Effector memory CD8-positive, alpha-beta T cell (primary cell): ENCODE results near the gene PTEN.
"Not testable (repeated sequence)": the region's sequence is repeated elsewhere in the genome, so short reads cannot be mapped to it uniquely, and the experiment has no call there.

Experiments
- ATAC-seq: fragments of 150-1000 bp; cut with Tn5 transposase; replicated peaks from 2 replicates; pipeline ENCODE4 v1.10.0; 2021; ENCODE audit warnings: mild to moderate bottlenecking, moderate library complexity
- DNase-seq, 3 experiments: peaks; one replicate each; pipeline ENCODE4 v3.0.0; 2021
- H3K27ac Mint-ChIP-seq, 2 donors: one replicate each; pipeline ENCODE4 v1.8.0; 2022; ENCODE audit warnings: mild to moderate bottlenecking in 2 of 2, mixed read lengths in 2 of 2, moderate library complexity in 2 of 2
- H3K27me3 Mint-ChIP-seq, 2 donors: one replicate each; pipeline ENCODE4 v1.8.0; 2022; ENCODE audit warnings: mixed read lengths in 2 of 2
- H3K36me3 Mint-ChIP-seq: one replicate; pipeline ENCODE4 v1.8.0; 2022; ENCODE audit warnings: mild to moderate bottlenecking, moderate library complexity, mixed read lengths; ENCODE audit not compliant: insufficient read depth
- H3K4me1 Mint-ChIP-seq, 2 donors: one replicate each; pipeline ENCODE4 v1.8.0; 2022; ENCODE audit warnings: low read depth in 2 of 2, mixed read lengths in 2 of 2
- H3K4me3 Mint-ChIP-seq, 2 donors: one replicate each; pipeline ENCODE4 v1.8.0; 2022; ENCODE audit warnings: mild to moderate bottlenecking in 2 of 2, mixed read lengths in 2 of 2, moderate library complexity in 2 of 2
- H3K9me3 Mint-ChIP-seq, 2 donors: one replicate each; pipeline ENCODE4 v1.8.0; 2022; ENCODE audit warnings: mixed read lengths in 2 of 2

PTEN gene

GRCh38 chr10:87887548-87888289 is 24.3 kb downstream of the PTEN start:
- H3K36me3 Mint-ChIP-seq: peaks cover 6% of the 10 kb centered on the region
- H3K4me3 Mint-ChIP-seq: no peak overlapping the region
- H3K4me1 Mint-ChIP-seq: peaks cover 19 to 50% of the 10 kb centered on the region in 2 donors
- ATAC-seq (no peak), DNase-seq (no peak)
- peak overlapping the region in 1 of 2 donors; percentile 22 for H3K27ac Mint-ChIP-seq
- H3K9me3 Mint-ChIP-seq: peaks cover 3 to 16% of the 10 kb centered on the region in 2 donors
- H3K27me3 Mint-ChIP-seq: no peaks in the 10 kb centered on the region

DNA sequence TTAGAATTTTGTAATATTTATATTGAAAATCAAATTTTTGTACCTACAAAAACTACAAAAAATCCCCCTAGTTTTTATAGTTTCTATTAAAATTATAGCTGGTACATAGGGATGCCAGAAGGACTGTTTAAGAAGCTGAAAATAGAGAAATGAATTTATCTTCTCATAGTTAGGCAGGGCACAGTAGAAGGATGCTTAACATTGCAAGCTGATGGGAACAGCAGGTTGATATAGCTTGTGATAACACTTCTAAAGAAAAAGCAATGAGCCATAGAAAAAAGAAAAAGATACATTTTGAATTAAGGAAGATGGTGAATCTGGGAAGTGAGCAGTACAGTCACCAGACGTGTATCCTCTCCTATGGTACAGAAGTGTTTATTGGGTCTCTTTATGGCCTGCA is 32.0 kb downstream of the PTEN start:
- DNase-seq: no peak
- H3K36me3 Mint-ChIP-seq: peaks cover 2% of the 10 kb centered on the region

DNA sequence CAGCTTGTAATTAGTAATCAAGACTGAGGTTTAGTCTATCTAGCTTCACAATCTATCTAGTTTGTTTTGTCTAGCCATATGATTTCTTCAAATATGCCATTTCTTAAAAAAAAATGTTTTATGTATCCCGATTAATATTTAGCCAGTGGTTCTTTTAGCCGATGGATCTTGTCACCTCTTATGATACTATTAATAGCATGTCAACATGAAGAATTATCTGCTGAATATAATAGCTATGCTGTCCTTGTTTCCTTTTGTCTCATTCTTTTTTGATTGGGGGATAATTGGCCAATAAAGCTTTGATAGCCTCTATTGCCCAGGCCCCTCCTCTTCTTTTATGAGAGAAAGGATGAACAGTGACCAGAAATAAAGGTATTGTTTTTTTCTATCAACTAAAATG is 32.8 kb downstream of the PTEN start:
- H3K4me1 Mint-ChIP-seq: peaks cover 28 to 50% of the 10 kb centered on the region in 2 donors
- no peak for ATAC-seq
- no peaks in the 10 kb centered on the region for H3K9me3 Mint-ChIP-seq
- H3K27ac Mint-ChIP-seq: peak overlapping the region in 1 of 2 donors; percentile 28
- H3K4me3 Mint-ChIP-seq: no peak overlapping the region
- no peak for DNase-seq
- no peaks in the 10 kb centered on the region for H3K27me3 Mint-ChIP-seq
- H3K36me3 Mint-ChIP-seq: peaks cover 2% of the 10 kb centered on the region

More for the DNA sequence above, 32.0 kb downstream of the PTEN start:
- Mint-ChIP-seq H3K4me1 (peaks cover 23 to 48% of the 10 kb centered on the region in 2 donors), H3K9me3 (no peaks in the 10 kb centered on the region), H3K27ac (peak overlapping the region in 1 of 2 donors; percentile 26), H3K27me3 (no peaks in the 10 kb centered on the region), H3K4me3 (no peak overlapping the region)
- ATAC-seq: no peak

GRCh38 chr10:87897957-87898356 is 34.5 kb downstream of the PTEN start:
- not testable (repeated sequence) for H3K27me3 Mint-ChIP-seq, H3K4me3 Mint-ChIP-seq, H3K36me3 Mint-ChIP-seq, DNase-seq, ATAC-seq, H3K9me3 Mint-ChIP-seq, H3K27ac Mint-ChIP-seq
- peaks cover 33 to 54% of the 10 kb centered on the region in 2 donors for H3K4me1 Mint-ChIP-seq

GRCh38 chr10:87903396-87903795 is 40.0 kb downstream of the PTEN start:
- H3K4me1 Mint-ChIP-seq: peaks cover 56 to 83% of the 10 kb centered on the region in 2 donors

GRCh38 chr10:87913156-87913921 is 49.9 kb downstream of the PTEN start:
- H3K9me3 Mint-ChIP-seq: peaks cover 6 to 25% of the 10 kb centered on the region in 2 donors
- peaks cover 18 to 61% of the 10 kb centered on the region in 2 donors for H3K4me1 Mint-ChIP-seq
- no peak for ATAC-seq
- H3K27ac Mint-ChIP-seq: peak overlapping the region in 1 of 2 donors; percentile 75
- H3K4me3 Mint-ChIP-seq: peak overlapping the region in 1 of 2 donors; percentile 26
- H3K27me3 Mint-ChIP-seq: no peaks in the 10 kb centered on the region
- DNase-seq: no peak
- H3K36me3 Mint-ChIP-seq: peaks cover 27% of the 10 kb centered on the region

More at GRCh38 chr10:87903396-87903795, 40.0 kb downstream of the PTEN start:
- not testable (repeated sequence) for H3K4me3 Mint-ChIP-seq, DNase-seq, H3K27ac Mint-ChIP-seq, ATAC-seq, H3K9me3 Mint-ChIP-seq, H3K27me3 Mint-ChIP-seq
- peaks cover 34% of the 10 kb centered on the region for H3K36me3 Mint-ChIP-seq

- Mint-ChIP-seq H3K36me3 (peaks cover 24% of the 10 kb centered on the region), H3K27me3 (no peaks in the 10 kb centered on the region), H3K9me3 (peaks cover 6 to 25% of the 10 kb centered on the region in 2 donors), H3K4me3 (no peak overlapping the region), H3K4me1 (peaks cover 20 to 60% of the 10 kb centered on the region in 2 donors), H3K27ac (no peak overlapping the region)
- ATAC-seq (no peak), DNase-seq (no peak)
These were observed 52.0 kb downstream of the PTEN start for GRCh38 chr10:87915406-87915805.

DNA sequence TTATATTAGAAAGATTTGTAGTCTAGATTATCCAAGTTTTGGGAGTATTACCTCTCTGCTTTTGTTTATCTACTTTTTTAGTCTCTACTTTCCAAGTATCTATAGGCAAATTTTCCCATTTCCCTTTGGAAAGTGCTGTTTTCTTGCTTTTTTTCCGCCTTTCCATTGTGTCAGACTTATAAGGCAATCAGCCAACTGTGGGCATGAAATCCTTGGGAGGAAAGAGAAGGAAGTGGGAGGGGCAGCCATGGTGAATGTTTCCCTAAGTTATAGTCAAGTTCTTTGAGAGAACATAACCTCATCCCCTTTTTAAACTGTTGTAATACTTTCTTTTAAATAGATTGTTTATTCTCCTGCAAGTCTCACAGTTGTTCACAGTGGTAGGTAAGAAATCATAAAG is 52.6 kb downstream of the PTEN start:
- H3K4me3 Mint-ChIP-seq: no peak overlapping the region
- H3K4me1 Mint-ChIP-seq: peaks cover 24 to 61% of the 10 kb centered on the region in 2 donors
- H3K27ac Mint-ChIP-seq: peak overlapping the region in 1 of 2 donors; percentile 86
- H3K36me3 Mint-ChIP-seq: peaks cover 19% of the 10 kb centered on the region
- no peak for ATAC-seq
- H3K27me3 Mint-ChIP-seq: no peaks in the 10 kb centered on the region
- H3K9me3 Mint-ChIP-seq: peaks cover 6 to 25% of the 10 kb centered on the region in 2 donors
- no peak for DNase-seq

DNA sequence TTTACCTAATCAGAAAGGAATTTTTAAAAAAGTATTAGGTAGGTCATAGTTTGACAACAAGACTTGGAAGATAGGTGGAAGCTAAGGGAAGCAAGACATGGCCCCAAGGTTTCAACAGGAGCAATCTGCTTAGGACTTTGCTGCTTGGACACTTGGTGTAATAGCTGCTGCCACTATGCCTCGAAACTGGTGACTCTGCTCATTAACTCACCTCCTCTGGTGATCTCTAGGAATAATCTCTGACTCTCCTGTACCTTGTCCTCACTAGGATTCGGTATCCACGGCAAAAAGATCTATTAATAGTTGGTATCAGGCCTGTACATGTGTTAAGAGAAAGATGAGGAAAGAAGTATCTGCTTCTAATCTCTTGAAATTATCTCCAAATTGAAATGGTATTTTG is 53.1 kb downstream of the PTEN start:
- peaks cover 6 to 20% of the 10 kb centered on the region in 2 donors for H3K9me3 Mint-ChIP-seq
- peaks cover 19% of the 10 kb centered on the region for H3K36me3 Mint-ChIP-seq
- peak overlapping the region in 1 of 2 donors; percentile 86 for H3K27ac Mint-ChIP-seq
- DNase-seq: no peak
- no peaks in the 10 kb centered on the region for H3K27me3 Mint-ChIP-seq
- peaks cover 24 to 61% of the 10 kb centered on the region in 2 donors for H3K4me1 Mint-ChIP-seq
- no peak overlapping the region for H3K4me3 Mint-ChIP-seq
- no peak for ATAC-seq

GRCh38 chr10:87918254-87918859 is 54.9 kb downstream of the PTEN start:
- Mint-ChIP-seq H3K4me1 (peaks cover 32 to 74% of the 10 kb centered on the region in 2 donors), H3K9me3 (peaks cover 2 to 9% of the 10 kb centered on the region in 2 donors), H3K27me3 (no peaks in the 10 kb centered on the region), H3K4me3 (peak overlapping the region; percentile 62 to 64), H3K27ac (peak overlapping the region; percentile 68 to 86), H3K36me3 (peaks cover 15% of the 10 kb centered on the region)
- ATAC-seq (no peak), DNase-seq (no peak)

DNA sequence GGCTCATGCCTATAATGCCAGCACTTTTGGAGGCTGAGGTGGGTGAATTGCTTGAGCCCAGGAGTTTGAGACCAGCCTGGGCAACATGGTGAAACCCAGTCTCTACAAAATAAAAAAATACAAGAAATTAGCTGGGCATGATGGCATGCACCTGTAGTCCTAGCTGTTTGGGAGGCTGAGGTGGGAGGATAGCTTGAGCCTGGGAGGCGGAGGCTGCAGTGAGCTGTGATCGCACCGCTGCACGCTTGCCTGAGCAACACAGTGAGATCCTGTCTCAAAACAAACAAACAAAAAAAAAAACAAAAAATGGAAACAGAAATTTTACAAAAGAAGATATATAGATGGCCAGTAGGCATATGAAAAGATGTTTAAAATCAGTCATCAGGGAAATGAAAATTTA is 57.1 kb downstream of the PTEN start:
- Mint-ChIP-seq H3K4me3 (no peak overlapping the region), H3K36me3 (peaks cover 4% of the 10 kb centered on the region), H3K4me1 (peaks cover 47 to 91% of the 10 kb centered on the region in 2 donors), H3K27me3 (no peaks in the 10 kb centered on the region), H3K27ac (no peak overlapping the region), H3K9me3 (no peaks in the 10 kb centered on the region)
- ATAC-seq: no peak
- DNase-seq: no peak

- H3K27ac Mint-ChIP-seq: peak overlapping the region in 1 of 2 donors; percentile 19
- H3K36me3 Mint-ChIP-seq: peaks cover 3% of the 10 kb centered on the region
- H3K4me3 Mint-ChIP-seq: no peak overlapping the region
- no peak for ATAC-seq
- H3K27me3 Mint-ChIP-seq: no peaks in the 10 kb centered on the region
- H3K9me3 Mint-ChIP-seq: no peaks in the 10 kb centered on the region
- DNase-seq: no peak
- peaks cover 49 to 88% of the 10 kb centered on the region in 2 donors for H3K4me1 Mint-ChIP-seq
These were observed 58.7 kb downstream of the PTEN start for GRCh38 chr10:87921931-87922688.

DNA sequence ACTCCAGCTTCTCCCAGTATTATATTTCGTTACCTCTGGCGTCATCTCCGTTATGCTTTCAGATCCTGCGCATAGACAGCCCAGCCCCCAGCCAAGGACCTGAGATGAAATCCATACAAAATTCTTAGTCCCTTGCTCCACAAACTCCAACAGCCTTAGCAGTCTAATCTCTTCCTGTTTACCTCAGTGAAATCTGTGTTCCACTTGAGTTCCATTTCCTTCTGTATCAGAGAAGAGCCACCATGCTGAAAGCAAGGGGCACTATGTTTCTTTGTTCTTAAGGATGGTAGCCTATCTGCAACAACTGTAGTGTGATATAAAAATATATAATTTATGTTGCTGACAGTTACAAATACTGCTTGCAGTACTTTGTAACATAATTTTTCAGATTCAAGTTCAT is 59.8 kb downstream of the PTEN start:
- Mint-ChIP-seq H3K27me3 (no peaks in the 10 kb centered on the region), H3K4me1 (peaks cover 50 to 88% of the 10 kb centered on the region in 2 donors), H3K9me3 (no peaks in the 10 kb centered on the region), H3K36me3 (peaks cover 8% of the 10 kb centered on the region), H3K4me3 (peak overlapping the region in 1 of 2 donors; percentile 11), H3K27ac (no peak overlapping the region)
- DNase-seq (no peak), ATAC-seq (no peak)
